ENCODE measurements around the gene UNC13C.

Gene UNC13C

DNA sequence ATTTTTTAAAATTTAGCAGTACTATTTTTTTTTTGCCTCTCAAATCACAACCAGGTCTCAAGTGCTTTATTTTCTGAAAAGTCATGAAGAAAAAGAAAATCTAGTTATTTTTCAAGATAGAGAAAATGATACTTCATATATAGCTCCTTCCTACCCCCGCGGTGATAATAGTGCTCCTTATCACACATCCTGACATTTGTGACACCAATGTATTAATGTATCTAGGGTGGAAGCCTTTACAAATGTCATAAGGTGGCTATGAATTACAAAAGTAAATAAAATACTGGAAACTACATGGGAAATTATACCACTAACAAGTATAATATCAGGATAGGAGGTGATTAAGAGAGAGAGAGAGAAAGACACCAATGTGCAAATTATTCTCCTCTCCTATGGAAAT lies 582.2 kb downstream of the UNC13C start:
- DNase-seq (ENCODE audit: low read depth in 1 of 2, low spot score in 1 of 2) = no peak

DNA sequence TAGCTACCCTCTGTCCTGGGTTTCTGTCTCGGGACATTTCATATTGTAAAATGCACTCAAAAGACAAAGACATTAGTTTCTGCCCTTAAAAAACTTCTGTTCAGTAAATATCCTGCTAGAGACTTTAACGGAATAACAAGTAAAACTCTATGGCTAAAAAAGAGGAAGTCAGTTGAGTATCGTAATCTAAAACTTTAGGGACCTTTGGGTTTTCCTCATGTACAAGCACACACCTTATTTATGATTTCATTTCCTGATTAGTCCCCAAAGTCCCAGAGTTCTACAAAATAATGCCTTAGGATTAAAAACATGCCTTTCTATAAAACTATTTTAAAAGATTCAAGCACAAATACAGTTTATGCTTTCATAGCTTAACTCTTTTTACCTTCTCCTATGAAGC lies 585.9 kb downstream of the UNC13C start:
- no peak for DNase-seq (ENCODE audit: low read depth in 1 of 2, low spot score in 1 of 2)

DNA sequence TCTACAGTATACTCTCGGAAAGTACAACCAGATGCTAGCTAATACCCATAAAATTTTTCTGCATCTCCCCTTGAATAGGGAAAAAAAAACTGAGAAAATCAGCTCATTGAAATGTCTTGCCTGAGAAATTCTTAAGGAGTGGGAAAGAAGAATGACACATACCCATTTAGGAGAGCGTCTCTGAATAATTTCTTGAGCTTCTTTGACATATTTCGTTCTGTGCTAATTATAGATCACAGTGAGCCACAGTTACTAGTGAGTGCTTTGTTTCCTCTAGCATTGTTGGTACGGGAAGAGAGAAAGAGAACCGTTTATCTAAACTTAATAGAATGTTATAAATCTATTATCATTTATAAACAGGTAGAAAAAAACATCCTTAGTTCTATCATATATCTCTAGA lies 588.4 kb downstream of the UNC13C start:
- no peak for DNase-seq (ENCODE audit: low read depth in 1 of 2, low spot score in 1 of 2)

DNA sequence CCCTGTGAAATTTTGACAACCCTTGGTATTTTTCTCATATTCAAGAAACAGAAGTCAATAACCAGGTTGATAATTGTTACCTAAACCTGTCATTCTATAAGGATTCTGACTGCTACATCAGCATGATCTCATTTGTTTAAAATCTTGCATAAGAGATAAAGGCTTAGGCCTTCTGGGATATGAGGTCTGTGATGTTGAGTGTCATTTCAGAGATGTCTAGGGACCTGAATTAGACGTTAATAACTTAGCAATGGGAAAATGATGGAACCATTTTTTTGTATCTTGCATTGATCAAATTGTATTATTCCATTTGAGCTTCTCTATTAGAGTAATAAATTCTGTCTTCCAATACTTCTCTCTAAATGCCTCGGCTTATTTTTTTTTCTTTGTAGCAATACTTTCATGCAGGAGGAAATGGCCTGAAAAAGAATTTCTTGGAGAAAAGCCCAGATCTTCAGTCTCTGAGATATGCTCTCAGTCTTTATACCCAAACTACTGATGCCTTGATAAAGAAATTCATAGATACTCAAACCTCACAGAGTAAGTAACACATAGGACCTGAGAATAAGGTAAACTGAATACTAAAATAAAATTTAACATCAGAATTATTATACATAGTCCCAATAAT lies 589.3 kb downstream of the UNC13C start:
- DNase-seq (ENCODE audit: low read depth in 1 of 2, low spot score in 1 of 2) = no peak

DNA sequence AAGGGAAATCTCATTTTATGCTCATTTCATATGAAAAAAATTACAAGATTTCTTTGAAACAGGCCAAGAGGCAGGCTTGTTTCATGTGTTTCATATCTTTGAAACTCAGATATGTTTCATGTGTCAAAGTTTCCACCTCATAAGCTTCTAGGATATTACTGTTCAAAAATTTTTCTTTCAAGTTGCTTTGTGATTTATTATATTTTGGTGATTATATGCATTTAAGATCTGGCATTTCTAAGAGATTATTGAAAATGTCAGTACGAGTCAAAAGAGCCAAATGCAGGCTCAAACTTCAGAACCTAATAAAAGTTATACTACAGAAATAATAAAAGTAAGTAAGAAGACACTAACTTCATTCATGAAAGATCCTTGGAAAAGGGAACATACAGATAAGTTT lies 590.1 kb downstream of the UNC13C start:
- no peak for DNase-seq (ENCODE audit: low read depth in 1 of 2, low spot score in 1 of 2)

DNA sequence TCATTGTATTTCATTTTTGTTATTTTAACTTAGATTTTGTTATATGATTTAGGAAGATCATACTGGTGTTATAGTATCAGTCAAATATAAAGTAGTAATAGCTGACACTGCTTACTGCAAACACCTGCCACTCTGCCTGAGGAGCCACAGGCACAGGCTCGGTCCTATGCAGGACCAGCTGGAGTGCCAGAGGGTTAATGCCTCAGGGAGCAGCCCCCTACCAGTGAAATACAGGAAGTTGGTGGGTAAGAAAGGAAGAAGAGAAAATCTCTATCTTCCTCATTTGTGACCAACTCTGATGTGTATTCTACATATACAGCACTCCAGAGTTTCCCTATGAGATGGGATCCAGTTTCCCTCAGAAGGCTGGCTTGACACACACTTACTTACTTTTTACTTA lies 593.3 kb downstream of the UNC13C start:
- no peak for DNase-seq (ENCODE audit: low read depth in 1 of 2, low spot score in 1 of 2)

DNA sequence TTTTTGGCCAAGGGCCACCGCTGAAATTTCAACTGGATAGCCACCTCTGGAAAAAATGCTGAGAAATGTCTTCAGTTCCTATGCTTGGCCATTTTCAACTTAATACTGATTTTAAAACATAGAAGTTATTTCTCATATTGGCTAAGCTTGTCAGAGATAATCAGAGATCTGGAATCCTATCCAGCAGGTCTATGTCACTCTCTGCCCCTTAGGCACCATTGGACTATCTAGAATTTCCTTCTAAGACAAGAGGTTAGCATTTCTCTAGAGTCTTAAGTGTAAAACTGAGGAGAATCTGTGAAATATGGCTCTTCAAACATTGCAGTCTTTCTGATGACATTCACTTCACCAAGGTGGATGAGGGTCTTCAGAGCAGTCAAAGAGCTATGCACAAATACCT lies 597.3 kb downstream of the UNC13C start:
- DNase-seq (ENCODE audit: low read depth in 1 of 2, low spot score in 1 of 2) = no peak

DNA sequence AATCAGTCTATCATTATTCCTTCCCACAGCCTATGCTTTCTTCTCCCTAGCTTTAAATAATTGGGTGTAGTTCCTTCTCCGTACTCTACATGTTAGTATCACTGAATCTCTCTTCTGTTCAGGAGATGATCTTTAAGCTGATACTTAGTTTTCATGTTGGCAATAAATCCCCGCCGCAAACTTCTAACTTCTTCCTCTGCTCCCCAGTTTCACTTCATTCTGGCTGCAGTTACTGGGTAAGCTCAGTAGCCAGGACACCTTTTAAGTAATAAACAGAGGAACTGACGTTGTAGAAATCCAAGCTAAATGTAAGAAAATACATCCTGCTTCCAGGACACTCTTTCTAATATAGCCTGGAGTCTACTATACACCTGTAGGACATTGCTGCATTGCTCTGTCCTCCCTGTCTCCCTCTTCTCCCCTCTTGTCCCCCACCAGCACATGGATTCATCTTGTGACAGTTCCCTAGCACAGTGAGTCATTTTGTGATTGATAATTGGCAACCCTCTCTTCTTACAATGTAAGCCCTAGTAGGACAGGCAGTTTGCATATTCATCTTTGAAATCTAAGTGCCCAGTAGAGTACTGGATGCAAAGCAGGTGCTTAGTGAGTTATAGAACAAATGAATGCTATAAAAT lies 598.2 kb downstream of the UNC13C start:
- DNase-seq (ENCODE audit: low read depth in 1 of 2, low spot score in 1 of 2) = no peak

DNA sequence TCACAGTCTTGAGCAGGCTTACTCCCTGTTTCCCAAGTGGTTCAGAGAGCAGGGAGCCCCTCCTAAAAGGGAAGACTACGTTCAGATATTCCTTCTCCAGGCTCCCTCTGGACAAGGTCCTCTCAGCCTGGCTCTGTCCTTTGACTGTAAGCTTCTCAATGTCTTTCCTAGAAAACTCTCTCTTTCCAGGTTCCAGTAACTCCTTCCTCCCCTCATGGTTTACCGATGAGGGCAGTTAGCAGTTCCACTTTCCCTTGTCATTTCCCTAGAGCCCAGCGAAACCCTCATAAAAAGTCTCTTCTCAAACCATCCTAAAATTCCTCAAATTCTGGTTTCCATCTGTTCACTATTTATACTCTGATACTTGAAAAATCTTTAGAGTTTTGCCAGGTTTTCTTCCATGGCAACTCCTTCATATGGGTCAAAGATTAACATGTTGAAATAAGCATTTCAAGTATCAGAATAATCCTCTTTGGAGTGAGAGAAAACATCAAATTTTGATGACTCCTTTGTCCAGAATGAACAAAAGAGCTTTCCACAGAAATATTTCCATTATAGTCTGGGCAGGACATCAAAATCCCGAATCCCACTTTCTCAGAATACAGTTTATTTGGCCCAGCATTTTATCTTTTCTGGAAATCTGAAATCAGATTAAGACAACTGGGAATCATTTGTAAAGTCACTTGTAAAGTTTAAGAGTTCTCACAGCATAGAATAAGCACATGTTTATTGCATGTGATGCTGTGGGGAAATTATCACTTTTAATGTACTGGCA lies 599.4 kb downstream of the UNC13C start:
- DNase-seq (ENCODE audit: low read depth in 1 of 2, low spot score in 1 of 2) = no peak

DNA sequence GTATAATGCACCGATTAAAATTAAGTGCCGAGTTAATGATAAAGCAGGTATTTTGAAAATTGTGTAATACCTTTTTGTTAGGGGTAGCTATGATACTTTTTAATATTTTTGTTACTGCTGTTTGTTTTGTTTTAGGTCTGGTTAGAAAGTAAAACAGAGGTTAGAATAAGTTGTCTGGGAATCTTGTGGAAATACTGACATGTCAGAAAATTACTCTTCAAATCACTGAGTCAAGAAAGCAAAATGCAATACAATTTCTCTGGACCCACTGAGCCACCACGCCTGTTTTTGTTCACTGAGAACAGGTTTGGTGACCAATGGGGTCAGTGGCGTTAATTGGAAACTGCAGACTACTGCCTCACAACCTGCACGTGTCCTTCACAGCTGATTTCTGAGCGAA lies 601.6 kb downstream of the UNC13C start:
- no peak for DNase-seq (ENCODE audit: low read depth in 1 of 2, low spot score in 1 of 2)

DNA sequence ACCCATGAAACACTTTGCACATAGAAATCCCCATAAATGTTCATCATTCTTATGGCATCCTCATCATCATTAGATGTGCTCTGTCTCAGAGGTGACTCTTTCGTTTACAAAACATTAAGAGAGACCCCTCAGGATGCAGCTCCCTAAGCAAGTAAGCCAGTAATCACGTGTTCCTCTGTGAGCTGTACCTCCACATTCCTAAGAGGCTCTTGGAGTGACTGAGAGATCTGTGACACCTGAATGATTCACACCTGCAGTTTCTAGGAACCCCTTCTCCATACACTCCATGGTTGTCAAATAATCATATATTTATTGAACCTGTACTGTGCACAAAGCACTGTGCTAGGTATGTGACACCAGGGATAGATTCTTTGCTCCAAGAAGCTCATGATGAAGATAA lies 602.4 kb downstream of the UNC13C start:
- DNase-seq (ENCODE audit: low read depth in 1 of 2, low spot score in 1 of 2) = no peak

DNA sequence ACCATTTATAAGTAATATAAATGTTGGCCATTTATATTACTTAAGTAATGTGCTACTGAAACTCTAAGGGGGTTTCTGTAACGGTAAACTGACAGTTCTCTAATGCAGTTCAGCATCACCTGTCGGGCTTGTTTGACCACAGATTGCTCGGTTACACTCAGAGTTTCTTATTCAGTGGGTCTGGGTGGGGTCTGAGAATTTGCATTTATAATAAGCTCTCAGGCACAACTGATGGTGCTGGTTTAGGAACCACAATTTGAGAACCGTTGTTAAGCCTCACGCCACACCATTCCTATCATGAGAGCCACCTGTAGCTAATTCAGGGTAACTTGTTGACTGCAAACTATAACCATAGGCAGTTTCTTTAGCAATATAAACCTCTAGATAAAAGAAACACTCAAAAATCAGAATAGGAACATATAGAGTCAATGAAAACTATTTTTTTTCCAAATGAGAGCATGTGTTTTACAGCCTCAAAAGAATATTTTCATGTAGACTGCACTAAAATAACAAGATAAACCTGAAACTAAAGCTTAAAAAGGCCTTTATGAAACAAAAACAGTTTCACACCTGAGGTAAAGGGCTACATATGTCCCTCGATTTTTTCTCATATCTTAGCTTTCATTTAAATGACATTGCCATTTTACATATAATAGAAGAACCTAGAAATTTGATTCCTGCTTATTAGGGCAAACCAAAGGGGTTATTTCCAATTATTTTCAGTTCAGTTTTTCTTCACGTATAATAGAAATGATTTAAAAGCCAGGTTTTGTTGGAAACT lies 604.8 kb downstream of the UNC13C start:
- DNase-seq (ENCODE audit: low read depth in 1 of 2, low spot score in 1 of 2) = no peak

DNA sequence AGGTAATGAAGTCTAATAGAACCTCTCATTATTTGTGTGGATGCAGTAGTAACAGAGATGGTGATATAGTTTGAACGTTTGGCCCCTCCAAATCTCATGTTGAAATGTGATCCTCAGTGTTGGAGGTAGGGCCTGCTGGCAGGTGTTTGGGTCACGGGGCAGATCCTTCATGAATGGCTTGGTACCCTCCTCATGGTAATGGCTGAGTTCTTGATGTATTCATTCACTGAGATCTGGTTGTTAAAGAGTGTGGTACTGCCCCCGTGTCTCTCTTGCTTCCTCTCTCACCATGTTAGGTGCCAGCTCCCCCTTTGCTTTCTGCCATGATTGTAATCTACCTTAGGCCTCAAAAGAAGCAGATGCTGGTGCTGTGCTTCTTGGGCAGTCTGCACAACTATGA lies 606.8 kb downstream of the UNC13C start:
- no peak for DNase-seq (ENCODE audit: low read depth in 1 of 2, low spot score in 1 of 2)

DNA sequence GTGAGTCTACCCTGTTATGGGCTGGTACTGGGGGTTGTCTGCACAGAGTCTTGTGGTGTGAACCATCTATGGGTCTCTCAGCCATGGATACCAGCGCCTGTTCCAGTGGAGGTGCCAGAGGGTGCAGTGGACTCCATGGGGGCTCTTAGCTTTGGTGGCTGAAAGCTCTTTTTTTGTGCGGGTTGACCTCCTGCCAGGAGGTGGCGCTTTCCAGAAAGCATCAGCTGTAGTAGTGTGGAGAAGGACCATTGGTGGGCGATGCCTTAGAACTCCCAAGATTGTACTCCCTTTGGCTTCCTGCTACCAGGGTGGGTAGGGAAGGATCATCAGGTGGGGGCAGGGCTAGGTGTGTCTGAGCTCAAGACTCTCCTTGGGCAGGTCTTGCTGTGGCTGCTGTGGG lies 615.9 kb downstream of the UNC13C start:
- no peak for DNase-seq (ENCODE audit: low read depth in 1 of 2, low spot score in 1 of 2)

DNA sequence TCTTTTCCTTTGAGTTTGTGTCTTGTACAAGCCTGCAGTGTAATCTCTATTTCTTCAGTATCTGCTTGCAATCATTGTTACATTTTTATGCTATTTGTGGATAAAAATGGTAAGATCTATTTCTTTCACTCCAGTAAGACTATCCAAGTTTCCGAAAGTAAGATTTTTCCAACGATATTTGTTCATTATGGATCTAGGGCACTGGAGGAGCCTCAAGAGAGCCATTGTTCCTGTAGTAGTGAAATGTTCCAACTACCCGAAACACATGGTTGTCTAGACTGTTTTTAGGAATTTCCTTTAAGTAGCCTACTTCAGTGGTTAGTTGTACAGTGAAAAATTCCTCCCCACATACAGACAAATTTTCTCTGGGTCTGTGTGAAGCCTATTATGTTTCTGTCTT lies 621.1 kb downstream of the UNC13C start:
- DNase-seq (ENCODE audit: low read depth in 1 of 2, low spot score in 1 of 2) = no peak

DNA sequence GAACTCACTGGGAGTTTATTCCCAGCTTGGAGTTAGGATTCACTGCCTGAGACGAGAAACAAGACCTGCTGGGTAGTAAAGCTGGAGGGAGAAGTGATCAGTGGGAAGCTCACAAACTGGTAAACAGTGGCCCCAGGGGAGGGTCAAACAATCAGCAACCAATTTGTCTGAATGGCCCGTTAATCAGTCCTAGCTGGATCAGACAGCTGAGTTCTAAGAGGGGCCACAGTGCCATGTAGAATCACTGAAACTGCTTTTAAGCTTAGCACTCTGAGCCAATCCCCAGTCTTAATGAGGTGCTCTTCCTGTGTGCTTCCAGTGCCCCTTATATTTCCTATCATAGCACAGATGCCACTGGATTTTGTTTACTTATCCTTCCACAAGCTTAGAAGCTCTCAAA lies 626.8 kb downstream of the UNC13C start:
- DNase-seq (ENCODE audit: low read depth in 1 of 2, low spot score in 1 of 2) = no peak

DNA sequence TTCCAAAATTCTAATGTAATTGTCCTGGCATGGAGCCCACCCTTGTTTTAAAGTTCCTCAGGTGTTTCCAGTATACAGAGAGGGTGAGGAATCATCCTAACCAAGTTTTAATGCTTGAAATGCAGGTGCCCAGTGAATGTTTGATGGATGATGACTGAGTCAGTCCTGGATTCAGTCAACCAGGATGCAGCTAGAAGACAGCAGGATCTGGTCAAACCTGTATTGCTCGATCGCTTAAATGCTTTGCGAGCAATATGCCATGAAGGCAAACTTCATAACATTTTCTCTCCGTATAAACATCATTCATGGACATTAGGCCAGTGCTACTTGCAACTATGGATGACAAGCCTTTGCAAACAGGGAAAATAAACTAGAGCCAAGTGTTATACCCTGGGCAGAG lies 627.3 kb downstream of the UNC13C start:
- no peak for DNase-seq (ENCODE audit: low read depth in 1 of 2, low spot score in 1 of 2)

DNA sequence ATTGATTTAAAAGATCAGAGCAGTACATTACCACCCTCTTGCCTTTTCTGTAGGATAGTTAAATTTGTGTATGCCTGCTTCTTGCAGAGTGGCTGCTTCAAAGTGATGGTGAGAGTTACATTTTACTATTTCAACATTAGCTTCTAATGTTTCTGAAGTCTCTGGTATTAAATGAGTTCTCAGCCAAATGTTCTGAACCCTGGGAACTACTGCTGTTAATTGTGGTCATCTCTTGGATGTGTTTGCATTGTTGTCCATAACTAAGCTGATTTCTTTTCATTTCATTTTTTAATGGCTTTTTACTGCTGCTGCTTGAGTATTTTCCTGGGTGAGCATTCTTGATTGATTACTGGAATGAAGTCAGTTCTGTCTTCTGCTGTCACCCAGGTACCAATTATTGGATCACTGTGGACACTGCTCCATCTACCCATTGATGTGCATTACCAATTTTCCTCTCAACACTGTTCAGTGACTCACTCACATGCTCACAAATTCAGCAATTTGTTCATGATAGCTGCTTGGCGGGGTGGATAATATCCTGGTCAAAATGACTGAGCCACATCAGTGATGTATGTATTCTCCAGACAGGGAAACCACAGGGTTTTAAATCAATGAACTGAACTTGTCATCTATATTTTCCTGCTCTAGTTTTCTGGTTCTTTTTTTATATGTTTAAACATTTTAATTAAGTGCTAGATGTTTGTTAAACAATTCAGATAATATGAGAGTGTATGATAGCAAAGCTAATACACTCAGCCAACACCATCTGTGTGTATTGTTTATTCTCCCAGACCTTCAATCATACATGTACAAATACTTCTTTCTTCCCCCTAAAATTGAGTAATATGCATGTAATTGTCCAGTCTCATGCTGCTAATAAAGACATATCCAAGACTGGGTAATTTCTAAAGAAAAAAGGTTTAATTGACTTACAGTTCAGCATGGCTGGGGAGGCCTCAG lies 630.9 kb downstream of the UNC13C start:
- no peak for DNase-seq (ENCODE audit: low read depth in 1 of 2, low spot score in 1 of 2)

DNA sequence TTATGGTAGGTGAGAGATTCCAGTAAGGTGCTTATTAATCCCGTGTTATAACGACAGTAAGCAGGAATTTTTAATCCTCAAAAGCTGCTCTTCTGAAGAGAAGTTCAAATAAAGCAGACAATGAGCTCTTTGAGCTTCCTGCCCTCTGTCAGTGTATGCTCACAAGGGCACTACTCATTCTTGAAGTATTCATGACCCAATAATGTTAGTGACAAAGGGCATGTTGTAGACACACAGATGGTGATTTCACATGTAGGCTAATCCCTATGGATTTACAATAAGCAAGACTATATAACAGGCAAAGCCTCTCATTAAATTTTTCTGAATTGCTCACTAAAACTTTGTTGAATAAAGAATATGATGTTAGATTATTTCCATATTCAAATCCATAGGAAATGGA lies 639.9 kb downstream of the UNC13C start:
- DNase-seq (ENCODE audit: low read depth in 1 of 2, low spot score in 1 of 2) = no peak

DNA sequence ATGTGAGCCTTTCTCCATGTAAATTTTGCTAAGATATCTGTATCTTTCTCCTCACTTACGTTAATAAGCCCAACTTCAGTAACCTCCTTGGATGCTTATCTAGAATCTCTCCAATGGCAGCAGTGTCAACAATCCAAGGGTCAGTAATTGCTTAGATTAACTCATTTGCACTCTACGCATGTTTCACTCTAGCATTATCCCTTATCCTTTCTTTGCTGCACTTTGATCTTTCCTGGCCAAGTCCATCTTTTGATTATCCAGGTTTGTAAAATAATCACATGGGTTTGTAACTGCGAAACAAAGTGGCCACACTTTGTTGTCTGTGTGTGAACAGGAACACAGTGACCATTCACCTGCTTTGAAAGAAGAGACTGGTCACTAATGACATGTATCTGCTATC lies 640.9 kb downstream of the UNC13C start:
- DNase-seq (ENCODE audit: low read depth in 1 of 2, low spot score in 1 of 2) = no peak

DNA sequence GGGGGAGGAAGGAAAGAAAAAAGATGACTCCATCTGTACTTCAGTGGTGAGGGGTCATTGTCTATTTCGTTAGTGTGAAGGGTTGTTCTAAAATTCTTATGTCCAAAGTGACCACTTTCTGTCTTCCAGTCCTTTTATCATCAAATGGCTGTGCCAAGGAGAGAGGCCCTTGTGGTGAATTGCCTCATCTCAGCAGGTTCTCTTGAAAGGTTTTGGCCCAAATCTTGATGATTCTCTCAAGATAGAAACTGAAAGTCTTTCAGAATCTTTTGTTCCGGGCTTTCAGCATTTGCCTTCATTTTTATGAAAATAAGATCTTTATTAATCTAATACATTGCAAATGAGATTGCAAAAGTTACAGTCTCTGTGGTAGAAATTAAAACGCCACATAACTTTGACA lies 642.7 kb downstream of the UNC13C start:
- no peak for DNase-seq (ENCODE audit: low read depth in 1 of 2, low spot score in 1 of 2)

All from activated T-helper 1 cell treated with anti-CD3 and anti-CD28 coated beads, Interleukin-2, amount 50 U/mL, for 16 hours (primary cell).